ENCODE measurements around the gene LMBRD2.

The LMBRD2 gene

DNA sequence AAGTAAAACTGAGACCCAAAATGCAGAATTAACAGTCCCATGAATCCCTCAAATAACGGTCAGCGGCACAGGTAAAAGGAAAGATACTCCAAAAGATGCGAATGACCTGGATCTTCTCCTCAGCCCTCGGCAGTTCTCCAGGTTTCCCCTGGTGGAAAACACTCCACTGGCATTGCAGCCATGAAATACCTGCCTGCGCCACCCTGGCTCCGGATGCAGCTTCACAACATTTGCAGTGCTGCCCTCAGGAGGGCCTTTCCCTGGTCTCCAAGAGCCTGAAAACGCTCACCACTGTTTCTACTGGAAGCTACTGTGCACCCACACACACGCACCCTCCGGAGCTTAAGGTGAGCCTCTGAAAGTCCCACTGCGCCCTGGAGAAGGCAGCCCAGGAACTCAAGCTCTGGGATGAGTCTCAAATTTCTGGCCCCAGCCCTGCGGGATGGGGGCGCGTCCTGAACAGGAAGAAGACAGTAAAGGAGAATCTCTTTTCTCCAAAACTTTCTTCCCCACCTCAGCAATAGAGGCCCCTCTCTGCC is 85.6 kb downstream of the LMBRD2 start:
- H3K4me3 ChIP-seq (ENCODE audit: control insufficient read depth, low read depth, low read length): no peak overlapping the region

GRCh38 chr5:36060420-36060887 is 91.2 kb downstream of the LMBRD2 start:
- no peak overlapping the region for H3K4me3 ChIP-seq (ENCODE audit: control insufficient read depth, low read depth, low read length)
- no peak for TF ChIP-seq CTCF (conservative IDR thresholded peaks at IDR 0.05; ENCODE audit: control insufficient read depth, insufficient read depth, low read depth, low read length)
- peak; percentile 16 for DNase-seq (ENCODE audit: low read depth)

More for the DNA sequence above, 85.6 kb downstream of the LMBRD2 start:
- DNase-seq (ENCODE audit: low read depth): no peak
- TF ChIP-seq CTCF (conservative IDR thresholded peaks at IDR 0.05; ENCODE audit: control insufficient read depth, insufficient read depth, low read depth, low read length): no peak

- no peak for TF ChIP-seq CTCF (conservative IDR thresholded peaks at IDR 0.05; ENCODE audit: control insufficient read depth, insufficient read depth, low read depth, low read length)
- no peak for DNase-seq (ENCODE audit: low read depth)
- no peak overlapping the region for H3K4me3 ChIP-seq (ENCODE audit: control insufficient read depth, low read depth, low read length)
Observed at GRCh38 chr5:36059571-36060419, 91.9 kb downstream of the LMBRD2 start.

- no peak for DNase-seq (ENCODE audit: low read depth)
- no peak overlapping the region for H3K4me3 ChIP-seq (ENCODE audit: control insufficient read depth, low read depth, low read length)
- no peak for TF ChIP-seq CTCF (conservative IDR thresholded peaks at IDR 0.05; ENCODE audit: control insufficient read depth, insufficient read depth, low read depth, low read length)
Observed at GRCh38 chr5:36058776-36059175, 92.9 kb downstream of the LMBRD2 start.

DNA sequence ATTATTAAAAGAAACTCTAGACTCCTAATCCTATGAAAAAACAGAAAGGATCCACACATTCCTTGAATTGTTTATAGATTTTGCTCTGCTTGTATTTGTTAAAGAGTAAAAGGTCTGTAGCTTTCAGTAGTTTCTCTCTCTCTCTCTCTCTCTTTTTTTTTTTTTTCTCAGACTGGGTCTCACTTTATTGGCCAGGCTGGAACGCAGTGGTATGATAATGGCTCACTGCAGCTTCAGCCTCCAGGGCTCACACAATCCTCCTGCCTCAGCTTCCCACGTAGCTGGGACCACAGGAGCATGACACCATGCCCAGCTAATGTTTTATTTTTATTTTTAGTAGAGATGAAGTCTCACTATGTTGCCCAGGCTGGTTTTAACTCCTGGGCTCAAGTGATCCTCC is 94.3 kb downstream of the LMBRD2 start:
- DNase-seq (ENCODE audit: low read depth): no peak
- TF ChIP-seq CTCF (conservative IDR thresholded peaks at IDR 0.05; ENCODE audit: control insufficient read depth, insufficient read depth, low read depth, low read length): no peak
- no peak overlapping the region for H3K4me3 ChIP-seq (ENCODE audit: control insufficient read depth, low read depth, low read length)

DNA sequence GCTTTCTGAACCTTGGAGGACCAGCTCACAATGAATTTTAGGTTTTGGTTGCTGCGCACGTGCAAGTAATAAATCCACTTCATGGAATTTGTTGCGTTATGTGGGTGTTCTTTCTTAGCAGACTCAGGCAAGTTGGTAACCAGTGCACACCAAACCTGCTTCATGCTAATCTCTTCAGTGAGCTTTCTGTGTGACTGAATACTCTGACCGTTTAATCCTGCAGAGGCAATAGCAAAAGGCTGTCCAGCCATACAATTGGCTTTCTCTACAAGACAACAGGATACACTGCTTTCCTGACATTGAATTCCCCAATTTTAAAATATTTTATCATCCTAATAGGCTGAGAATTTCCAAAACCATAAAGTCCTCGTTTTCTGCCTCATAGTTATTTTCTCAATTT is 95.3 kb downstream of the LMBRD2 start:
- no peak for DNase-seq (ENCODE audit: low read depth)
- no peak for TF ChIP-seq CTCF (conservative IDR thresholded peaks at IDR 0.05; ENCODE audit: control insufficient read depth, insufficient read depth, low read depth, low read length)
- H3K4me3 ChIP-seq (ENCODE audit: control insufficient read depth, low read depth, low read length): no peak overlapping the region
